HG02642 (cell line): ENCODE data around the gene CACNA1H.
"Not testable (repeated sequence)": the region's sequence is repeated elsewhere in the genome, so short reads cannot be mapped to it uniquely, and the experiment has no call there.

Experiments
- ATAC-seq: cut with Tn5 transposase; IDR thresholded peaks from one replicate; pipeline ENCODE4 v1.9.1; 2021; ENCODE audit warnings: mild to moderate bottlenecking; ENCODE audit not compliant: unreplicated experiment, poor library complexity

Gene CACNA1H

DNA sequence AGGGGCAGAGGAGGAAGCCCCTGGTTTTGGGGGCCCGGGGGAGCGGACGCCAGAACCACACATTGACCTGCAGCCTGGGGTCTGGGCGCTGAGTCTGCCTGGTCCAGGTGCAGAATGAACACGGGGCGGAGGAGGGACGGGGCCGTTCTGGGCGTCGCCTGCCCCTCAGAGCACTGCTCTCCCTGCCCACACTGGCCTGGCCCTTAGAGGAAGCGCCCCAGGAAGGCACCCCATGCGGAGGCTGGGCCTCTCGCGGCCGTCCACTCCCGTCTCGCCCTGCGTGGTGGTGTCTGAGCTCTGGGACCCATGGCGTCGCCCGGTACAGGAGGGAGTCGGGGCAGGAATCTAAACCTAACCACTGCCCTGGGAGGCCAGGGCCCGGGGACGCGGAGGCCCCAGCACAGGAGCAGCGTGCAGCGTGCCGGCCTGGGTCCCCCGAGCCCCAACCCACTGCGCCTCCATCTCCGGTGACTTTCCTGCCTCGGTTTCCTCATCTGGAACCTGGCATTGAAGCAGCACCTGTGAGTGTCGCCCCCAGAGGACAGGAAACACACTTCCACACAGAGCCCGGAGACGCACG lies 107.3 kb downstream of the CACNA1H start:
- no peak for ATAC-seq

DNA sequence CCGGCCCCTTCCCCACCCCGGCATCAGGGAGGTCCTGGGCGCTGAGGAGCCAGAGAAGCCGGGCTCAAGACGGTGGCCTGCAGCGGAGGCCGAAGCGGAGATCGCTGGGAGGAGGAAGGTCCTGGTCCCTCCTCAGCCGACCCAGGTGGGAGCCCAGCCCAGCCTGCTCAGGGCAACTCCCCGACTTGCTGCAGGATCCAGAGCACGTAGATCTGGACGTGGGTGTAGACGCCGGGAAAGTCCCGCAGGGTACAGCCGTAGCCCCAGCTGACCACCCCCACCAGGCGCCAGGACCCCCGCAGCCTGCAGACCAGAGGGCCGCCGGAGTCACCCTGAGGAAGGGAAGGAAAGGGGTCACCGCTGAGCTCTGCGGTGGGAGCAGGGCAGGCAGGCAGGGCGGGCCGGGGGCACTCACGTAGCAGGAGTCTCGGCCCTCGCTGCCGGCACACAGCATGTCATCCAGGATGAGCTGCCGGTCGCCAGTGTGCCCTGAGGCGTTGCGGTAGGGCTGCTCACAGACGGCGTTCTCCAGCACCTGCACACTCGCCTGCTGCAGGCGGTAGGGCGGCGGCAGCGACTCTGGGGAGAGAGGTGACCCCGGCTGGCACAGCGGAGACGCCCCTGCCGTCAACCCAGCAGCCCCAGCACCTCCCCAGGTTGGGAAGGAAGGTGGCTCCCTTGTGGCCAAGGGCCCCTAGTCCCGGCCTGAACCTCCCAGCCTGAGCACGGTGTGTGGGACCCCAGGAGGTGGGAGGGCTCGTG lies 108.4 kb downstream of the CACNA1H start:
- no peak for ATAC-seq

DNA sequence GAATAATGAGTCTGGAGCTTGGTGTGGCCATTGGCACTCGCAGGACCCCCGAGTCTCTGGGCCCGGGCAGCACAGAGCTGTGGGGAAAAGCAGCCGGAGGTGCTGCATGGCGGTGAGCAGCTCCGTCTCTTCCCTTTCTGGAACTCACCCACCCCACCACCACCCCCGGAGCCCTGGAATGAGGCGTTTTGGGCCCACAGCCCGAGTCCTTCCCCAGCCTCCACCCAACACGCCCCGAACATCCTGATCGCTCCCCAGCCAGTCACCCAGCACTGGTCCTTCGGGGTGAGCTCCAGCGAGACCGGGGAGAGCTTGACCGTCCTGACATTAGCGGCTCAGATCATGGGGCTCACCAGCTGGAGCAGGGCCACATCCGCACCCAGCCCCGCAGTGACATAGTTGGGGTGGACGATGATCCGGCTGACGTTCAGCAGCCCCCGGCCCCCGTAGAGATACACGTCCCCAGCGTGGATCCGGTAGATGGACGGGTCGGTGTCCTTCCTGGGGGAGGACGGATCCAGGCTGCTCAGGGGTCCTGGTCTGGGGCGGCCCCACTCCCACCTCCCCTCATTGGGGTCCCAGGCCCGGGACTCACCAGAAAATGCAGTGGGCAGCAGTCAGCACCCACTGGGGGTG lies 109.4 kb downstream of the CACNA1H start:
- ATAC-seq = no peak

DNA sequence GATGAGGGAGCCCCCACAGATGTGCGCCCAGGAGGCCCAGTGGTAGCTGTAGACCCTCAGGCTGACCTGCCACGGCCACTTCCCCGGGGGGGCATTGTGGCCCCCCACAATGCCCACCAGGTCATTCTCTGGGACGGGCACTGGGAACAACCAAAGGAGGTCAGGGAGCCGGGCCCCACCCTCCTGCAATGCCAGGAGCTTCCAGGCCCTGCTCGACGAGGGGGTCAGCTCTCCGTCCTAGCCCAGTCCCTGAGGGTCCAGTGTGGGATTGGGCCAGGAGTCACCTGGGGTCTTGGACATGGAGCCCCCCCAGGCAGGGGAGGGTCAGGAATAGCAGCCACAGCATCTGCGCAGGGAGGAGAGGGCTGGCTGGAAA lies 109.9 kb downstream of the CACNA1H start:
- ATAC-seq = no peak

DNA sequence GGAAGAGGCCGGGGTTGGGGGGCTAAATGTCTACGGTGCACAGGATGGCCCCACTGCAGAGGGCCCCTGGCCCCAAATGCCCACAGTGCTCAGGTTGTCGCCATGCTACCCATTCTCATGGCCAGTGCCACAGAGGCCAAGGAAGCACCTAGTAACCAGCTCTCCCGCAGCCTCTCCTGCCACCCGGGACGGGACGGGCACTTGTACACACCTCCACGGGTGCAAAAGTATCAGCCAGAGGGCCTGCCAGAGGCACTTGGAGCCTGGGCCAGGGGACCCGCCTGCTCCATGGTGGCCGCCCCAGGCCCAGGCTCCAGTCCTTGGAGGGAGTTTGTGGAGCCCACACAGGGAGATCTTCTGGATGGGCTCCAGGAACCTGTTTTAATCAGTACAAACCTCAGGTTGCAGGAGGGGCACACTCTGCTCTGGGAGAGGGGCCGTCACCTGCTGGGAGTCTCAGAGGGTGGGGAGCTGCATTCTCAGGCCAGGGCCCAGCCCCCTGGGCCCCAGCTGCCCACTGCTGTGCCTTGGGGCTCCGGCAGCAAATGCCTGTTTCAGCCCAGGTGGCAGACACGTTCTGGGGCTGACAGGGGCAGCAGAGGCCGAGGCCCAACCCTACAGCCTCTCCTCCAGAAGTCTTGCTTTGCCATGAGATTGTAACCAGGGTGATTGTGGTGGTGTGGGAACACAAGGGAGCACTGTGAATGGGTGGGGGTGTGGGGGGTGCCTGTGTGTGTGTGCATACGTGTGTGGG lies 110.9 kb downstream of the CACNA1H start:
- no peak for ATAC-seq

DNA sequence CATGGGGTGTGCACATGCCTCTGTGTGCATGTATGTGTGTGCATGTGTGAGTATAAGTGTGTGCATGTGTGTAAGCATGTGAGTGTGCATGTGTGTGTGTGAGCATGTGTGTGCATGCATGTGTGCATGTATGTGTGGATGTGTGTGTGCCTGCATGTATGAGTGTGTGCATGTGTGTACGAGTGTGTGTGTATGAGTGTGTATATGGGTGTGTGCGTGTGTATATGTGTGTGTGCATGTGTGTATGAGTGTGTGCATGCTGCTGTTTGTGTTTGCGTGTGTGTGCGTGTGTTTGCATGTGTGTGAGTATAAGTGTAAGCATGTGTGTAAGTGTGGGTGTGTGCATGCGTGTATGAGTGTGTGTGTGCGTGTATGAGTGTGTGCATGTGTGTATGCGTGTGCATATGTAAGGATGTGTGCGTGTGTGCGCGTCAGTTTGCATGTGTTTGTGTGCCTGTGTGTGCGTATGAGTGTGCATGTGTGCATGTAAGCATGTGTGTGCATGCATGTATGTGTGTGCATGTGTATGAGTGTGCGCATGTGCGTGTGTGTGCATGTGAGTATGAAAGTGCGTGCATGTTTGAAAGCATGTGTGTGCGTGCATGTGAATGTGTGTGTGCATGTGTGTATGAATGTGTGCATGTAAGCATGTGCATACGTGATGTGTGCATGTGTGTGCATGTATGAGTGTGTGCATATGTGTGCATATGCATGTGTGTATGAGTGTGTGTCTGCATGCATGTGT lies 111.6 kb downstream of the CACNA1H start:
- no peak for ATAC-seq

DNA sequence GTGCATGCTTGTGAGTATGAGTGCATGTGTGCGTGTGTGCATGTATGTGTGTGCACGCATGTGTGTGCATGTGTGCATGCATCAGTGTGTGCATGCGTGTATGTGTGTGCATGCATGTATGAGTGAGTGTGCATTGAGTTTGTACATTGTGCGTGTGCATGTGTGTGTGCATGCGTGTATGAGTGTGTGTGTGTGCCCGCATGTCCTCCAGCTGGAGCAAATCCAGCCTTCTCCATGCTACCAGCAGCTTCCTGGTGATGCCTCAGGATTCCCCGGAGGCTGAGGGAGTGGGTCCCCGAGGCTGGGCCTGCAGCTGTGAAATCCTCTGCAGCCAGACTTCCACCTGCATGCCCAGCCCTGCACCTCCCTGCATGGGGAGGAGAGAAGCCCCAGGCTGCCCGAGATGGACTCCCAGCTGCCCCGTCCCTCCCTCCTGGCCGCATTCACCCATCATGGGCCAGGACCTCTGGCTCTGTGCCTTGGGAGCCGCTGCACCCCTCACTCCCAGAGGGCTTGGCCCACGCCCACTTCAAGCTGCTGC lies 112.3 kb downstream of the CACNA1H start:
- ATAC-seq = no peak

DNA sequence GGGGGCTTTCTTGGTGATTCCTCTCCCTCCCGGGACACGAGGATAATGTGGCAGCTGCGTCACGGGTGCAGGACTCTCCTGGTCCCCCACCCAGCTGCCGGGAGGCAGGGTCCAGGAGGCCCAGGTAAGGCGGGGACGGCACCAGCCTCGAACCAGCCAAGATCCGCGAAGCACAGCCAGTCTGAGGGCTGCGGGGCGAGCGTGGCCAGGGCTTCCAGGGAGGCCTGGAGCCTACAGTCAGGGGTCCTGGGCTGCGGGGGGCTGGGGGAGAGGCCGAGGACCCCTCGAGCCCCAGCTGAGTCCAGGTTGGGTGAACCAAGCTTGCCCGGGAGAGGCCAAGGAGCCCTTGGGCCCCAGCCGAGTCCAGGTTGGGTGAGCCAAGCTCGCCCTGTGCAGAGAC lies 112.9 kb downstream of the CACNA1H start:
- no peak for ATAC-seq

DNA sequence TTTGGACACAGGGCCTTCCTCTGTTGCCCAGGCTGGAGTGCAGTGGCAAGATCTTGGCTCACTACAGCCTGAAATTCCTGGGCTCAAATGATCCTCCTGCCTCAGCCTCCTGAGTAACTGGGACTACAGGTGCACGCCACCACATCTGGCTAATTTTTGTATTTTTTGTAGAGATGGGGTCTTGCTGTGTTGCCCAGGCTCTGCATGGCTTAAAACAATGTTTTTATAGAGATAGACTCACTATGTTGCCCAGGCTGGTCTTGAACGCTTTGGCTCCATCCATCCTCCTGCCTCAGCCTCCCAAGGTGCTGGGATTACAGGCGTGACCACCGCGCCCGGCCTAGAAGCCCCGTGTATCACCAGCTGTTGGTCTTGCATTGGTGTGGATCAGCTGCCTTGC lies 116.5 kb downstream of the CACNA1H start:
- not testable (repeated sequence) for ATAC-seq

DNA sequence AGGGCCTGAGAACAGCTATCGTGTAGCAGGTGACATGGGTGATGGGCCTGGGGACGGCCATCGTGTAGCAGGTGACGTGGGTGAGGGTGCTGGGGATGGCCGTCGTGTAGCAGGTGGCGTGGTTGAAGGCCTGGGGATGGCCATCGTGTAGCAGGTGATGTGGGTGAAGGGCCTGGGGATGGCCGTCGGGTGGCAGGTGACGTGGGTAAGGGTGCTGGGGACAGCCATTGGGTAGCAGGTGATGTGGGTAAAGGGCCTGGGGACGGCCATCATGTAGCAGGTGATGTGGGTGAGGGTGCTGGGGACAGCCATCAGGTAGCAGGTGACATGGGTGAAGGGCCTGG lies 118.4 kb downstream of the CACNA1H start:
- ATAC-seq = no peak
